IMR-90 (cell line): ENCODE data around the gene ABCC5. TPM values are rescaled to one million over a fixed set of nuclear protein-coding genes. Genes with fewer than 3 reads are reported as not detected.

ENCODE experiments used
- ATAC-seq: fragments of 200-7000 bp; cut with Tn5 transposase; 2 replicates; pipeline ENCODE4 v1.9.1; 2020; ENCODE audit warnings: low read depth, mild to moderate bottlenecking, moderate library complexity
- BruUV-seq: library from RNA; stranded (reverse); fragments of 400-500 nt; replicated peaks from 2 replicates; lab custom pipeline; 2021; lab: Mats Ljungman, UMichigan
- CTCF ChIA-PET: fragments of 300-600 bp; formaldehyde crosslinking; extraction: SDS; loops from one replicate; lab custom pipeline; 2021; ENCODE audit warnings: antibody characterized with exemption; lab: Yijun Ruan, JAX
- POLR2A ChIA-PET: fragments of 300-600 bp; sonication (Branson Sonifier 250); formaldehyde crosslinking; loops from one replicate; lab custom pipeline; 2022; ENCODE audit warnings: antibody characterized with exemption; ENCODE audit not compliant: unreplicated experiment; lab: Charles Lee
- DNase-seq: peaks from one replicate; pipeline ENCODE4 v3.0.0; 2013
- H2AFZ ChIP-seq: replicated peaks from 2 replicates; pipeline ENCODE3; 2013; ENCODE audit warnings: low read length, mild to moderate bottlenecking; ENCODE audit not compliant: poor library complexity
- H2AK5ac ChIP-seq: 2 replicates; pipeline ENCODE4 v1.6.1; 2013; ENCODE audit warnings: low read depth, low read length, inconsistent platforms
- H2AK9ac ChIP-seq: replicated peaks from 2 replicates; pipeline ENCODE3; 2013; ENCODE audit warnings: mild to moderate bottlenecking, low read depth, low read length, moderate library complexity; ENCODE audit not compliant: poor library complexity
- H2BK120ac ChIP-seq: 2 replicates; pipeline ENCODE4 v1.6.1; 2013; ENCODE audit warnings: low read depth, low read length, inconsistent platforms
- H2BK15ac ChIP-seq: 3 replicates; pipeline ENCODE4 v1.6.1; 2013; ENCODE audit warnings: low read depth, low read length, inconsistent platforms
- H2BK20ac ChIP-seq: 2 replicates; pipeline ENCODE4 v1.6.1; 2013; ENCODE audit warnings: low read depth, mild to moderate bottlenecking, inconsistent platforms, low read length, moderate library complexity
- H2BK5ac ChIP-seq: 2 replicates; pipeline ENCODE4 v1.6.1; 2013; ENCODE audit warnings: mild to moderate bottlenecking, low read depth, low read length, inconsistent platforms; ENCODE audit not compliant: poor library complexity, severe bottlenecking
- H3K14ac ChIP-seq: replicated peaks from 2 replicates; pipeline ENCODE4 v1.6.1; 2013; ENCODE audit warnings: low read depth, low read length, inconsistent platforms
- H3K18ac ChIP-seq: 2 replicates; pipeline ENCODE4 v1.6.1; 2013; ENCODE audit warnings: low read depth, low read length, control low read depth
- H3K23ac ChIP-seq: 2 replicates; pipeline ENCODE4 v1.6.1; 2013; ENCODE audit warnings: low read depth, low read length, inconsistent platforms
- H3K27ac ChIP-seq: 2 replicates; pipeline ENCODE4 v1.5.1; 2013; ENCODE audit warnings: mild to moderate bottlenecking, control low read depth, low read length; ENCODE audit not compliant: insufficient read depth
- H3K27me3 ChIP-seq: 2 replicates; pipeline ENCODE4 v1.6.1; 2013; ENCODE audit warnings: low read length; ENCODE audit not compliant: control insufficient read depth, insufficient read depth
- H3K36me3 ChIP-seq: 2 replicates; pipeline ENCODE4 v1.6.1; 2013; ENCODE audit warnings: low read length, mixed read lengths; ENCODE audit not compliant: control insufficient read depth, insufficient read depth
- H3K4ac ChIP-seq: 2 replicates; pipeline ENCODE4 v1.6.1; 2013; ENCODE audit warnings: low read depth, low read length, inconsistent platforms
- H3K4me1 ChIP-seq: 2 replicates; pipeline ENCODE4 v1.6.1; 2013; ENCODE audit warnings: low read length, mixed read lengths; ENCODE audit not compliant: control insufficient read depth, insufficient read depth
- H3K4me2 ChIP-seq: 2 replicates; pipeline ENCODE4 v1.6.1; 2013; ENCODE audit warnings: low read depth, mild to moderate bottlenecking, control low read depth, low read length, moderate library complexity
- H3K4me3 ChIP-seq: 2 replicates; pipeline ENCODE4 v1.5.1; 2013; ENCODE audit warnings: low read depth, mild to moderate bottlenecking, control low read depth, low read length, moderate library complexity; ENCODE audit not compliant: insufficient read depth
- H3K56ac ChIP-seq: 2 replicates; pipeline ENCODE4 v1.6.1; 2013; ENCODE audit warnings: low read length, inconsistent platforms; ENCODE audit not compliant: insufficient read depth; ENCODE audit errors: extremely low read depth
- H3K79me1 ChIP-seq, 2 experiments: 2 replicates each; pipeline ENCODE4 v1.6.1; 2013; ENCODE audit warnings: low read length in 2 of 2, inconsistent platforms in 1 of 2, low read depth in 1 of 2
- H3K9ac ChIP-seq: 2 replicates; pipeline ENCODE4 v1.6.1; 2013; ENCODE audit warnings: low read depth, low read length, control low read depth
- H3K9me1 ChIP-seq: 2 replicates; pipeline ENCODE4 v1.6.1; 2013; ENCODE audit warnings: low read length, inconsistent platforms; ENCODE audit not compliant: insufficient read depth
- H3K9me3 ChIP-seq: 2 replicates; pipeline ENCODE4 v1.6.1; 2013; ENCODE audit warnings: low read length; ENCODE audit not compliant: control insufficient read depth, insufficient read depth
- H4K20me1 ChIP-seq: 2 replicates; pipeline ENCODE4 v1.6.1; 2013; ENCODE audit warnings: low read length, inconsistent platforms; ENCODE audit not compliant: insufficient read depth
- H4K5ac ChIP-seq: 2 replicates; pipeline ENCODE4 v1.6.1; 2013; ENCODE audit warnings: mild to moderate bottlenecking, low read depth, low read length, control low read depth
- H4K8ac ChIP-seq, 2 experiments: 2 replicates each; pipeline ENCODE4 v1.6.1; 2013; ENCODE audit warnings: low read depth in 2 of 2, low read length in 2 of 2, control low read depth in 1 of 2, inconsistent platforms in 1 of 2
- H4K91ac ChIP-seq: 2 replicates; pipeline ENCODE4 v1.6.1; 2013; ENCODE audit warnings: low read depth, low read length, inconsistent platforms; ENCODE audit not compliant: insufficient read depth
- USF2 ChIP-seq: fragments of 150-350 bp; IDR thresholded peaks from 2 replicates; pipeline ENCODE4 v1.6.1; 2017; ENCODE audit warnings: mild to moderate bottlenecking, antibody characterized with exemption, low read length, low read depth
- WGBS, 2 experiments: methylation state at CpG; one replicate each; pipeline versions ENCODE4 v1.1.5 to v1.1.7; 2013; ENCODE audit warnings: missing lambda C conversion rate in 2 of 2; ENCODE audit not compliant: insufficient read length in 1 of 2; ENCODE audit errors: extremely low coverage in 2 of 2; 5-methylcytosine and 5-hydroxymethylcytosine counted together
- dilution Hi-C: fragments of 300-500 bp; cut with HindIII; formaldehyde crosslinking; loops from one replicate; pipeline ENCODE4 v1.14.3; 2018; ENCODE audit warnings: low sequenced_read_pairs; ENCODE audit not compliant: unreplicated experiment
- in situ Hi-C: fragments of 300-500 bp; cut with MboI; formaldehyde crosslinking; loops from 3 replicates; pipeline ENCODE4 v1.14.3; 2019; ENCODE audit warnings: low sequenced_read_pairs, inconsistent platforms, mixed read lengths
- intact Hi-C: fragments of 100-400 bp; cut with micrococcal nuclease; formaldehyde crosslinking; loops from 2 replicates; pipeline ENCODE4 v1.10.0; 2022
- polyA plus RNA-seq, 3 experiments: library from polyadenylated mRNA; depleted of rRNA; stranded (reverse); fragments of >200 nt; gene quantifications; 2 replicates each; pipeline ENCODE4 v1.2.3, GENCODE V29; 2012; ENCODE audit warnings: low replicate concordance in 1 of 3
- total RNA-seq: library from RNA; depleted of rRNA; stranded (reverse); fragments of >200 nt; gene quantifications from 2 replicates; pipeline ENCODE4 v1.2.3, GENCODE V29; 2012

Gene ABCC5
- total and polyA plus RNA-seq, 2 of the 4 experiments (the other 2 are of a cell fraction): 8.4 to 17.7 TPM

DNA sequence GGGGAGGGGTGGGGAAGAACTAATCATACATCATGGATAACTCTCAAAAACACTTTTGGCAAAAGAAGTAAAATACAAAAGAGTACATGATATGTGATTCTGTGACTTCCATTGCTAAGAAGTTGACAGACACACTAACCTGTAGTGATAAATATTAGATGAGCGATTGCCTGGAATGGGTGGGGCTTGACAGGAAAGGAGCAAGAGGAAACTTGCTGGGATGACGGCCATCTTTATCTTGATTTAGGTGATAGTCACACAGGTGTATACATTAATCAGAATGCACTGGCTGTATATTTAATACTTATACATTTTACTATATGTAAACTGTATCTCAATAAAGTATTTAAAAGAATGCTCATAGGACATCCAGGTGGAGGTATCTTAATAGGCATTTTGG lies 146.1 kb downstream of the ABCC5 start:
- no peak overlapping the region for H2BK5ac ChIP-seq
- H2AFZ ChIP-seq: no peak overlapping the region
- H3K9me1 ChIP-seq: peaks cover 7% of the 10 kb centered on the region
- no peak overlapping the region for H3K4me2 ChIP-seq
- in situ Hi-C loops: no loop called here
- H3K18ac ChIP-seq: no peak overlapping the region
- ChIA-PET POLR2A (no interaction called here), CTCF (interaction anchor here (0.6 kb wide), 1 partner anchor 235 kb away, joined by 4 read pairs; no protein-coding TSS in a partner anchor)
- BruUV-seq: no TSS peak
- H2AK5ac ChIP-seq: no peak overlapping the region
- no peak overlapping the region for H2BK20ac ChIP-seq
- no peak overlapping the region for H4K91ac ChIP-seq
- H3K9me3 ChIP-seq: no peaks in the 10 kb centered on the region
- H3K56ac ChIP-seq: no peak overlapping the region
- no peak overlapping the region for H3K4ac ChIP-seq
- no peak for ATAC-seq
- dilution Hi-C loops: no loop called here
- no peak overlapping the region for H2BK120ac ChIP-seq
- TF ChIP-seq USF2: no peak
- no peak overlapping the region for H3K14ac ChIP-seq
- H4K5ac ChIP-seq: no peak overlapping the region
- H2AK9ac ChIP-seq: no peak overlapping the region
- peaks cover 52% of the 10 kb centered on the region for H4K20me1 ChIP-seq
- no peaks in the 10 kb centered on the region for H3K27me3 ChIP-seq
- no peak overlapping the region for H4K8ac ChIP-seq
- WGBS, 2 experiments: no CpG with 5 or more reads among the region's 2 CpGs
- no peak overlapping the region for H3K23ac ChIP-seq
- DNase-seq: no peak
- H3K9ac ChIP-seq: no peak overlapping the region
- H3K79me1 ChIP-seq: peaks cover 35 to 67% of the 10 kb centered on the region in 2 experiments
- peaks cover 7% of the 10 kb centered on the region for H3K36me3 ChIP-seq
- H2BK15ac ChIP-seq: no peak overlapping the region
- no peak overlapping the region for H3K27ac ChIP-seq
- no peaks in the 10 kb centered on the region for H3K4me1 ChIP-seq
- no peak overlapping the region for H3K4me3 ChIP-seq
- intact Hi-C loops: no loop called here
